Measurements from ENCODE around the gene KNSTRN.

Gene KNSTRN, protein sequence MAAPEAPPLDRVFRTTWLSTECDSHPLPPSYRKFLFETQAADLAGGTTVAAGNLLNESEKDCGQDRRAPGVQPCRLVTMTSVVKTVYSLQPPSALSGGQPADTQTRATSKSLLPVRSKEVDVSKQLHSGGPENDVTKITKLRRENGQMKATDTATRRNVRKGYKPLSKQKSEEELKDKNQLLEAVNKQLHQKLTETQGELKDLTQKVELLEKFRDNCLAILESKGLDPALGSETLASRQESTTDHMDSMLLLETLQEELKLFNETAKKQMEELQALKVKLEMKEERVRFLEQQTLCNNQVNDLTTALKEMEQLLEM

GRCh38 chr15:40382580-40383456 is at the start of gene KNSTRN:
TSS of gene KNSTRN (plus strand) at chr15:40382721. CDS start at chr15:40382836, 115 bp downstream.
- peak; percentile 93 for DNase-seq

GRCh38 chr15:40333922-40334492 is 48.5 kb upstream of the KNSTRN start:
- DNase-seq: no peak

- DNase-seq: no peak
Observed at GRCh38 chr15:40334541-40334940, 48.0 kb upstream of the KNSTRN start.

- DNase-seq: no peak
Observed at GRCh38 chr15:40334941-40335795, 47.4 kb upstream of the KNSTRN start.

- peak; percentile 27 for DNase-seq
Observed at GRCh38 chr15:40335938-40336743, 46.4 kb upstream of the KNSTRN start.

GRCh38 chr15:40336744-40337122 is 45.8 kb upstream of the KNSTRN start:
- DNase-seq: no peak

GRCh38 chr15:40337597-40337996 is 44.9 kb upstream of the KNSTRN start:
- DNase-seq: no peak

GRCh38 chr15:40338041-40338657 is 44.4 kb upstream of the KNSTRN start:
- peak; percentile 70 for DNase-seq

- no peak for DNase-seq
Observed at GRCh38 chr15:40338921-40339620, 43.5 kb upstream of the KNSTRN start.

DNA sequence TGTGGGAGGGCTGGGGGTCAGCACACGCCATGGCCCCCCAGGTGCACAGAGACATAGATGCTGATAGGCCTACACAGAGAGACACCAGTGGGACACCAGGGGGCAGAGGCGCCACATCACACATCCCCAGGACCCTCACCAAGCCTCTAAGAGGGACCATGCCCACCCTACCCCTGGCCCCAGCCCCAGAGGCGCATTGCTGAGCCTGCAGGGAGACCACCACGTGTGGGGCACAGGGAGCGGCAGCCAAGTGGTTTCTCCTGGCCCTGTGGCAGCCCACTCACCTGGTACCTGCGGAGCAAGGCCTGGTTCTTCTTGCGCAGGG is 42.9 kb upstream of the KNSTRN start:
- DNase-seq: no peak

DNA sequence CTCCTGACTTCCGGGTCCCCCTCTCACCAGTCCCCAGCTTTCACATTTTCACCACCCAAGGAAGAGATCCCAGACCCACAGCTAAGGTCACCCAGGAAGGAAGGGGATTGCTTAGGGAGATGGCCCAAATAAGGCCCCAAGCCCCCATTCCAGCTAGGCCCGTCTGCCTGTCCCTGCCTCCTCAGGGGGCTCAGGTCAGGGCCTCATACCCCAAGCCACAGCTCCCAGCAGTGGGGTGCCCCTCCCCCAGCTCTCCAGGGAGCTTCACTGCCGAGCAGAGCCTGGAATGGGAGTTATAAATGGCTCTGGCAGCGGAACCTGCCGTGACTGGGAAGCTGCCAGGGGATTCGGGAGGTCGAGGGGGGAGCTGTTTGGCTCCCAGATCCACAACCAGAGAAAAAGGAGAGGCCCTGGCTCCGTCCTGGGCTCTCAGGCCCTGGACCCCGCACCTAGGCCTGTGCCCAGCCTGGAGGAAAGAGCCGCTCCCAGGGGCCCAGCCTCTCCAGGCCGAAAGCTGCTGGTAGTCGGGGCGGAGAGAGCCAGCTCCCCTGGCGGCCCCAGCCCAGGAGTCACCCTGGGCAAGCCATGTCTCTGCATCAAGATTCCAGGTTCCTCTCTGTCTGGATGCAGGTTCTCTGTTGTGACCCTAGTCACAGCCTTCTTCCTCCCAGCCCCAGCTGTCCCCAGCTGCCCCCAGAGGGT is 42.3 kb upstream of the KNSTRN start:
- peak; percentile 44 for DNase-seq

- peak; percentile 86 for DNase-seq
Observed at GRCh38 chr15:40340740-40341400, 41.7 kb upstream of the KNSTRN start, which contains the start of gene CCDC9B. TSS of gene CCDC9B (minus strand) at chr15:40340939. CDS start at chr15:40340819, 120 bp downstream.

DNA sequence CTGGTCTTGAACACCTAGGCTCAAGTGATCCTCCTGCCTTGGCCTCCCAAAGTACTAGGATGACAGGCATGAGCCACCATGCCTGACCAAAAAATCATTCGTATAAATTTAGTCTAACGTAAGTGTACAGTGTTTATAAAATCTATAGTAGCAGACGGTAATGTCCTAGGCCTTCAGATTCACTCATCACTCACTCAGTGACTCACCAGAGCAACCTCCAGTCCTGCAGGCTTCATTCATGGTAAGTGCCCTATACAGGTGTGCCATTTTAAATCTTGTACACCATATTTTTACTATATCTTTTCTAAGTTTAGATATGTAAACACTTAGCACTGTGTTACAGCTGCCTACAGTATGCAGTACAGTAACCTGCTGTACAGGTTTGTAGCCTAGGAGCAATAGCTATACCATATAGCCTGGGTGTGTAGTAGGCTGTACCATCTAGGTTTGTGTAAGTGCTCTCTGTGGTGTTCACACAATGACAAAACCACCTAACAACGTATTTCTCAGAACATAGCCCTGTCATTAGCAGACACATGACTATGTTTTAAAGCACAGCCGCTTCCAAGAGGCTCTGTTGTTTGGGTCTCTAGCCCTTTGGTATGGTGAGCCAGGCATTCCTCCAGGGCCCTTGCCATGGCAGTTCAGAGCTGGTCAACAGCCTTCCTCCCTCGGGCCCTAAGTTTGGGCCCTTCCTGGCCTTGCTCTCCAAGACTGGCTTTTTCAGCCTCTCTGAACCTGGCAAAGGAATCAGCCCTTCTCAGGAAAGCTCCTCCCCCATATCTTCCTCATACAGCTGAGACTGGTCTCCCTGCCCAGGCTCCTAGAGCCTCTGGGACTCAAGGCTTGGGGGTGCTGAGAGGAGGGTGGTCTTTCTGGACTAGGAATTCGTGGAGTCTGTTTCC is 39.9 kb upstream of the KNSTRN start:
- DNase-seq: no peak

GRCh38 chr15:40343512-40343911 is 39.0 kb upstream of the KNSTRN start:
- no peak for DNase-seq

DNA sequence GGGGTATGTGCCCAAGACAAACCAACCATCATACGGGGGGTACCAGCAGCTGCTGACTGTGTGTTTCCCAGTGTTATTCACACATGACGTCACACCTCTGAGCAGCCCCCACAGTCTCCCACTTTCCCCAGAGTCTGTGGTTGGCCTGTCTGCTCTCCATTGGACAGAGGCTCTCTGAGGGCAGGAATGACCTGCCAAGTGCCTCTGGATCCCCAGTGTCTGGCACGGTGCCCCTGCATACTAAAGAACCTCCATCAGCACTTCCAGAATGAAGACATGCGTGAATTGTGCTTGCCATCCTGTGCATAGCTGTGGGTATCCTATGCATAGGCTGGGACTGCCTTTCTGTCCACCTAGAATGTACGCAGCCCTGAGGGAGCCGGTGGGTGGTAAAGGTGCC is 38.3 kb upstream of the KNSTRN start:
- no peak for DNase-seq

DNA sequence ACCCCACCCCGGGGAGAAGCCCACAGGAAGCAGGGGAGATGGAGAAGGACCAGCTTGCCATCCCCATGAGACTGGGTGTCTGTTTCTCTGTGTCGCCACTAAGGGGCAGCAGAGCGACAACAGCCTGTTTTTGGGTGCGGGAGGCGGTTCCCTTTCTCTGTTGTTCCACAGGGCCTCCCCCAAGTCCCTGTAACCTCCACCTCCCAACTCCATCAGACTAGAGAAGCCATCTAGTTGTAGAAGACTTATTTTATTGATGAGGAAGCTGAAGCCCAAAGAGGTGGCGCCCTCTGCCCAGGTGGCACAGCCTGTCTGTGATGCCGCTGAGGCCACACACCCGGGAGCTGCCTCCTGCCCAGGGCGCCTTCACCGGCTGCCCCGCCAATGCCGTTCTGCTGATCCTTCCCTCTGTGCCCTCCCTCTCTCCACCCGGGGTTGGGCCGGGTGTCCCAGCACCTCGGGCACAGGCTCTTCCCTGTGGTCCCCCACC is 37.8 kb upstream of the KNSTRN start:
- peak; percentile 39 for DNase-seq

- no peak for DNase-seq
Observed at GRCh38 chr15:40345225-40345866, 37.2 kb upstream of the KNSTRN start.

Measured in NCI-H345 (cell line).